ENCODE results near the gene TMPRSS4.

The TMPRSS4 gene

DNA sequence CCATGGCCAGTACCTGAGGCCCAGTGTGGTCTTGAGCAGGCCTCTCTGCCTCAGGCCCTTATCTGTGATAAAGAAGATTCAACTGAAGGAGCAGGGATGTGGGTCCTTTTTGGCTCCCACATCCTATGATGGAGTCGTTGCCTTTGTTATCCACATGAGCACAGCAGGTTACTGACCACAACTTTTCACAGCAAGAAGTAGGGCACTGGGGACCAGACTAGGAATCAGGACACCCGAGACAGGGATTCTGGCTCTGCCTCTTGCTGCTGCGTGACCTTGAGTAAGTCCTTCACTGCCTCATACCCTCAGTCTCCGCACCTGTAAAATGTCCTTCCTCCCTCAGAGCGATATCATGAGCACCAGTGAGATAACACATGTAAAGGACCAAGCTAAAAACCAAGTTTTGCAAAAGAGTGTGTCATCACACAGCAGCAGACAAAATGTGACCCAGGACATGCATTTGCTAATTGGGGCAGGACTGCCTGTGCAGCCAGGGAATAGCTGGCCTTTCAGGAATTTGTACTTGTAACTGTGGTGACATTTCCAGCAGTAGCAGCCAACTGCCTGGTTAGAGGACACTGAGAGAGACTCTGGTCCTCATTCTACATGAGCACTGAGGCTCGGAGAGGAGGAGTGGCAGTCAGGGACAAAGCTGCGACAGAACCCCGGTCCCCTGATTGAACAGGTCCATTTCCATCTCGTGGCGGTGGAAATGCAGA, 23.1 kb downstream of the TMPRSS4 start:
- no peak overlapping the region for H3K27ac ChIP-seq
- TF ChIP-seq, protein P1, sequence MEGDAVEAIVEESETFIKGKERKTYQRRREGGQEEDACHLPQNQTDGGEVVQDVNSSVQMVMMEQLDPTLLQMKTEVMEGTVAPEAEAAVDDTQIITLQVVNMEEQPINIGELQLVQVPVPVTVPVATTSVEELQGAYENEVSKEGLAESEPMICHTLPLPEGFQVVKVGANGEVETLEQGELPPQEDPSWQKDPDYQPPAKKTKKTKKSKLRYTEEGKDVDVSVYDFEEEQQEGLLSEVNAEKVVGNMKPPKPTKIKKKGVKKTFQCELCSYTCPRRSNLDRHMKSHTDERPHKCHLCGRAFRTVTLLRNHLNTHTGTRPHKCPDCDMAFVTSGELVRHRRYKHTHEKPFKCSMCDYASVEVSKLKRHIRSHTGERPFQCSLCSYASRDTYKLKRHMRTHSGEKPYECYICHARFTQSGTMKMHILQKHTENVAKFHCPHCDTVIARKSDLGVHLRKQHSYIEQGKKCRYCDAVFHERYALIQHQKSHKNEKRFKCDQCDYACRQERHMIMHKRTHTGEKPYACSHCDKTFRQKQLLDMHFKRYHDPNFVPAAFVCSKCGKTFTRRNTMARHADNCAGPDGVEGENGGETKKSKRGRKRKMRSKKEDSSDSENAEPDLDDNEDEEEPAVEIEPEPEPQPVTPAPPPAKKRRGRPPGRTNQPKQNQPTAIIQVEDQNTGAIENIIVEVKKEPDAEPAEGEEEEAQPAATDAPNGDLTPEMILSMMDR (IDR thresholded peaks at IDR 0.05; ENCODE audit: low read depth, low read length), result no peak
- no peaks in the 10 kb centered on the region for H3K27me3 ChIP-seq (ENCODE audit: insufficient read depth, low read depth, severe bottlenecking)
- DNase-seq, result no peak
- H3K36me3 ChIP-seq, result no peaks in the 10 kb centered on the region
- H3K9me3 ChIP-seq (ENCODE audit: severe bottlenecking), result no peaks in the 10 kb centered on the region
- H3K4me3 ChIP-seq (ENCODE audit: low read depth, low read length), result no peak overlapping the region

DNA sequence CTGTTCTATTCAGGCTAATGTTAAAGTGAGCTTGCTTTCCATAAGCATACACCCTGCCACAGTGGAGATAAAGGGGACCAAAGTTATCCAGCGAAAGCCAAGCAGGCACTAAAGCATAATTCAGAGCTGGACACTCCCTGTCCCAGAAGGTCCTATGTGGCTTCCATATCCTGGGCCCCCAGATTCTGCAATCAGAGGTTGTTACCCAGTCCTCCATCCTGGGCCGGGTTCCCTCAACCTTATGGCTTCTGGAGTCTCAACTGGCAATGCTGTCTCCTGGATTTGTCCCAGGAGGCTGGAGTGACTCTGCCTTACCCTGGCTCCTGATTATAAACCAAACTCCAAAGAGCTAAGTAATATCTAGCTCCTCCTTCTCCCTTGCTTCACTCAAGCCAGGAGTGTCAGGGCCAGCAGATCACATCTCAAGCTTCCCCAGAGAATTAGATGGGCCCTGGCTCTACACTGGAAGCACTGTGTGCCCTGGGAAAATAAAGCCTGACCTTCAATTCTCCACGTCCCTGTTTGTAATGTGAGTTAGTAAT, 23.9 kb downstream of the TMPRSS4 start:
- no peak for DNase-seq
- Histone ChIP-seq H3K9me3 (ENCODE audit: severe bottlenecking) (no peaks in the 10 kb centered on the region), H3K27me3 (ENCODE audit: insufficient read depth, low read depth, severe bottlenecking) (no peaks in the 10 kb centered on the region), H3K4me3 (ENCODE audit: low read depth, low read length) (no peak overlapping the region), H3K27ac (no peak overlapping the region), H3K36me3 (no peaks in the 10 kb centered on the region)
- TF ChIP-seq, protein P1 (IDR thresholded peaks at IDR 0.05; ENCODE audit: low read depth, low read length), result no peak

DNA sequence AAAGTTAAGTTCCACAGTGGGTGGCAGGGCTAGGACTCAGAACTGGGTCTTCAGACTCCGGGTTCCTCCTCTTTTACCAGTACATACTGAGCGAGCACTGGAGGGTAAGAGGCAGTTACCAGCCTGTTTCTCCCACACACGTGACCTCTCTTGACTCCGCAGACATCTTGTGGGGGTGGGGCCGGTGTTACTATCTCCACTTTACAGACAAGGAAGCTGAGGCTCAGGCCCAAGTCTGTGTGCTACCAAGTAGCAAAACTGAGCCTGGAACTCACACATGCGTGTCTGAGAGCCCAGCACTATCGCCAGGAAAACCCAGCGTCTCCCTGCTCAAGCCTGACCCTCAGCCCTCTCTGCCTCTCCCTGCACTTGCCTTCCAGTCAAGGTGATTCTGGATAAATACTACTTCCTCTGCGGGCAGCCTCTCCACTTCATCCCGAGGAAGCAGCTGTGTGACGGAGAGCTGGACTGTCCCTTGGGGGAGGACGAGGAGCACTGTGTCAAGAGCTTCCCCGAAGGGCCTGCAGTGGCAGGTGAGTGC, 25.9 kb downstream of the TMPRSS4 start:
- no peak overlapping the region for H3K27ac ChIP-seq
- no peak for DNase-seq

DNA sequence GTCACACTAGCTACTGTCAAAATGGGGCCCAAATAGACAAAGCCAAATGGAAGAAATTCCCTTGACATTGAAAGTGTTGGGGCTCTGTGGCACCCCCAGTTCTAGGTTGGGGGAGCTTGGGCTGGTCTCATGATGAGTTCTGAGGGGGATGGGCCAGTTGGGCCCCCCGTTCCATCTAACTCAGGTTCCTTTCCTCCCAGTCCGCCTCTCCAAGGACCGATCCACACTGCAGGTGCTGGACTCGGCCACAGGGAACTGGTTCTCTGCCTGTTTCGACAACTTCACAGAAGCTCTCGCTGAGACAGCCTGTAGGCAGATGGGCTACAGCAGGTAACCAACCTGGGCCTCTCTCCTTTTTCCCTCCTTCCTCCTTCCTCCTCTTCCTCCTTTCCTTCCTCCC, 27.6 kb downstream of the TMPRSS4 start:
- Histone ChIP-seq H3K36me3 (no peaks in the 10 kb centered on the region), H3K9me3 (ENCODE audit: severe bottlenecking) (no peaks in the 10 kb centered on the region), H3K4me3 (ENCODE audit: low read depth, low read length) (no peak overlapping the region), H3K27me3 (ENCODE audit: insufficient read depth, low read depth, severe bottlenecking) (no peaks in the 10 kb centered on the region), H3K27ac (no peak overlapping the region)
- no peak for DNase-seq
- TF ChIP-seq, protein P1 (IDR thresholded peaks at IDR 0.05; ENCODE audit: low read depth, low read length), result no peak

More for the DNA sequence above, 25.9 kb downstream of the TMPRSS4 start:
- Histone ChIP-seq H3K36me3 (no peaks in the 10 kb centered on the region), H3K27me3 (ENCODE audit: insufficient read depth, low read depth, severe bottlenecking) (no peaks in the 10 kb centered on the region), H3K9me3 (ENCODE audit: severe bottlenecking) (no peaks in the 10 kb centered on the region), H3K4me3 (ENCODE audit: low read depth, low read length) (no peak overlapping the region)
- TF ChIP-seq, protein P1 (IDR thresholded peaks at IDR 0.05; ENCODE audit: low read depth, low read length), result no peak

DNA sequence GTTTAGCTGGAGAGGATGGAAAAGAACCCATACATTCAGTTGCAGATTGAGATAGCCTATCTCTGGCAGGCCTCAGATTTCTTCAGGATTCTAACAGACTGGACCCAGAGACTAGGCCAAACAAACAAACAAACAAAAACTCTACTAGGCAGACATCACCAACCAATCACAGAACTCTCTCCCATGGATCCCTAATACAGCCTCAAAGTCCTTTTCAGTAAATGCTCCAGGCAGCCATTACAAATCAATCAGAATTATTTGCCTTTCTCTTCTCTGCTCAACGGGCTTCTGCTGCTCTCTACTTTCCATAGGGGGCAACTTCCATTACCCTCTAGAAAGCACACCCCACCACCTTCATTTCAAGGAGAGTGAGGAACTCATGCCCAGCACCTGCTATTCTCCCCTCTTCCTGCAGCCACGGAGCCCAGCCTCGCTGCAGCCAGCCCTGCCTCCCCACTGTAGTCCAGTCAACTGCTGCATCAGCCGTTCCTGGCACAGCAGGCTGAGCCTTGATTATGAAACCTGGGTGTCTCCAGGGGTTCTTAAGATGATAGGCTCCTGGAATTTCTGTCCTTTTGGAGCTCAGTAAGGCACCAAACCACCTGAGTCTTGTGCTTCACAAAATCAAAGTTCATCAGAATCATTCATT, 28.9 kb downstream of the TMPRSS4 start:
- no peak for DNase-seq
- no peak overlapping the region for H3K27ac ChIP-seq
- no peaks in the 10 kb centered on the region for H3K36me3 ChIP-seq
- TF ChIP-seq, protein P1 (IDR thresholded peaks at IDR 0.05; ENCODE audit: low read depth, low read length), result no peak
- no peak overlapping the region for H3K4me3 ChIP-seq (ENCODE audit: low read depth, low read length)
- H3K9me3 ChIP-seq (ENCODE audit: severe bottlenecking), result no peaks in the 10 kb centered on the region
- H3K27me3 ChIP-seq (ENCODE audit: insufficient read depth, low read depth, severe bottlenecking), result no peaks in the 10 kb centered on the region

All from WERI-Rb-1 (cell line).